Nephron (organoid): Measurements from ENCODE around the gene SOCS2.

Source experiments
- H3K27ac Mint-ChIP-seq, 3 experiments: 2 replicates each; pipeline ENCODE4 v1.8.0; 2020; ENCODE audit warnings: mixed read lengths in 3 of 3, mild to moderate bottlenecking in 2 of 3, moderate library complexity in 1 of 3
- H3K27me3 Mint-ChIP-seq: 2 replicates; pipeline ENCODE4 v1.8.0; 2021; ENCODE audit warnings: low read depth, mild to moderate bottlenecking, moderate library complexity, mixed read lengths
- H3K36me3 Mint-ChIP-seq: 2 replicates; pipeline ENCODE4 v1.8.0; 2020; ENCODE audit warnings: low read depth, mixed read lengths
- H3K4me1 Mint-ChIP-seq: 2 replicates; pipeline ENCODE4 v1.8.0; 2020; ENCODE audit warnings: mixed read lengths
- H3K4me3 Mint-ChIP-seq, 3 experiments: 2 replicates each; pipeline ENCODE4 v1.8.0; 2020; ENCODE audit warnings: mild to moderate bottlenecking in 3 of 3, mixed read lengths in 3 of 3, moderate library complexity in 2 of 3
- H3K9me3 Mint-ChIP-seq: 2 replicates; pipeline ENCODE4 v1.8.0; 2020; ENCODE audit warnings: mixed read lengths
- CTCF ChIP-seq, 3 experiments: fragments of 200-600 bp; sonication (generic); IDR thresholded peaks; one replicate each; pipeline ENCODE4 v1.5.0; 2021; ENCODE audit warnings: antibody characterized with exemption in 3 of 3; ENCODE audit not compliant: unreplicated experiment in 3 of 3

Gene SOCS2

GRCh38 chr12:93536111-93536765, 36.2 kb upstream of the SOCS2 start:
- H3K27ac Mint-ChIP-seq = peak overlapping the region in 2 of 3 experiments; percentile 31 to 49
- H3K4me1 Mint-ChIP-seq = peaks cover 40% of the 10 kb centered on the region
- no peaks in the 10 kb centered on the region for H3K27me3 Mint-ChIP-seq
- no peaks in the 10 kb centered on the region for H3K36me3 Mint-ChIP-seq
- H3K9me3 Mint-ChIP-seq = peaks cover 3% of the 10 kb centered on the region
- TF ChIP-seq CTCF (IDR thresholded peaks at IDR 0.05; ENCODE audit: unreplicated experiment in 3 of 3) = no peak
- H3K4me3 Mint-ChIP-seq = no peak overlapping the region

GRCh38 chr12:93536766-93537488, 35.5 kb upstream of the SOCS2 start:
- Mint-ChIP-seq H3K36me3 (no peaks in the 10 kb centered on the region), H3K27ac (peak overlapping the region; percentile 8 to 49 (median 17)), H3K4me3 (peak overlapping the region in 1 of 3 experiments; percentile 59), H3K4me1 (peaks cover 46% of the 10 kb centered on the region), H3K27me3 (no peaks in the 10 kb centered on the region), H3K9me3 (peaks cover 3% of the 10 kb centered on the region)
- no peak for TF ChIP-seq CTCF (IDR thresholded peaks at IDR 0.05; ENCODE audit: unreplicated experiment in 3 of 3)

- peaks cover 48% of the 10 kb centered on the region for H3K4me1 Mint-ChIP-seq
- no peak for TF ChIP-seq CTCF (IDR thresholded peaks at IDR 0.05; ENCODE audit: unreplicated experiment in 3 of 3)
- no peak overlapping the region for H3K27ac Mint-ChIP-seq
- no peaks in the 10 kb centered on the region for H3K36me3 Mint-ChIP-seq
- H3K27me3 Mint-ChIP-seq = no peaks in the 10 kb centered on the region
- peak overlapping the region in 1 of 3 experiments; percentile 8 for H3K4me3 Mint-ChIP-seq
- H3K9me3 Mint-ChIP-seq = peaks cover 3% of the 10 kb centered on the region
These were observed 34.7 kb upstream of the SOCS2 start for GRCh38 chr12:93537769-93538168.

GRCh38 chr12:93539821-93540220, 32.7 kb upstream of the SOCS2 start:
- Mint-ChIP-seq H3K4me1 (peaks cover 48% of the 10 kb centered on the region), H3K4me3 (no peak overlapping the region), H3K36me3 (peaks cover 7% of the 10 kb centered on the region), H3K27me3 (no peaks in the 10 kb centered on the region), H3K9me3 (no peaks in the 10 kb centered on the region), H3K27ac (peak overlapping the region in 2 of 3 experiments; percentile 52 to 53)
- TF ChIP-seq CTCF (IDR thresholded peaks at IDR 0.05; ENCODE audit: unreplicated experiment in 3 of 3) = no peak

- H3K27me3 Mint-ChIP-seq = no peaks in the 10 kb centered on the region
- H3K36me3 Mint-ChIP-seq = peaks cover 7% of the 10 kb centered on the region
- no peaks in the 10 kb centered on the region for H3K9me3 Mint-ChIP-seq
- H3K4me3 Mint-ChIP-seq = no peak overlapping the region
- H3K27ac Mint-ChIP-seq = peak overlapping the region; percentile 29 to 58 (median 52)
- TF ChIP-seq CTCF (IDR thresholded peaks at IDR 0.05; ENCODE audit: unreplicated experiment in 3 of 3) = no peak
- H3K4me1 Mint-ChIP-seq = peaks cover 48% of the 10 kb centered on the region
These were observed 32.0 kb upstream of the SOCS2 start for GRCh38 chr12:93540466-93540865.
